NCI-H82 treated with DMSO at 0.1 percent for 48 hours (cell line): ENCODE results near the gene NT5DC1.

Source experiments
- DNase-seq: peaks from one replicate; lab custom pipeline; 2025; ENCODE audit not compliant: unreplicated experiment; lab: John Stamatoyannopoulos, UW

Gene NT5DC1

DNA sequence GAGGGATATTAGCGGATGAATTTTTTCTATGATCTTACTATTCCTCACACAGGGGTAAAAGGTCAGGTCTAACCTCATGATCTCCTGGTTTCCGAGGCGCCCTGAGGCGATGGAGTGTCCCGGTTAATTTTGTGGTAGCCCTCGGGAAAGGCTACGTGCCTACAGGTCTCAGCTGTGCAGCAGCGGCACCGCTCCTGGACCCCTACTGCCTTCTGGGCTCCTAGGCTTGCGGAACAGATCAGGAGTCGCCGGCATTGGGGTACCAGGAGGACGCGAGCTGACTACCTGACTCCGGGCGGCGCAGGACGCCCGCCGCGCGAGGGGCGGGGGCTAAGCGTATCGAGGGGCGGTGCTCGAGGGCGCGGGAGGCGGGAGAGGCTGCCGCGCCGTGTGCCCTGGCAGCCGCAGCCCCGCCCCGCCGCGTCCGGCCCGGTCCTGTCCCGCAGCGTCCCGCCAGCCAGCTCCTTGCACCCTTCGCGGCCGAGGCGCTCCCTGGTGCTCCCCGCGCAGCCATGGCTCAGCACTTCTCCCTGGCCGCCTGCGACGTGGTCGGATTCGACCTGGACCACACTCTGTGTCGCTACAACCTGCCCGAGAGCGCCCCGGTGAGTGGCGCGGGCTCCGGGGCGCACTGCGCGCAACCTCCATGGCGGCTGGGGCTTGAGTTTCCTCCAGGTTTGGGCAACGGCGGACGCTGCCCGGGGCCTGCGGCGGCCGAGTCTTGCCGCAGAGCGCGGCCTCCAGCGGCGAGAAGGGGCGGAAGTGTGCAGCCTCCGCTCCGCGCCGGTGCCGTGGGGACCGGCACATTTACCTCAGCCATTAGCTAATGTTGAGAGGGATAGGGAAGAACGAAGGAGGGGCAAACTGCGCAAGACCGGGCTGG, at the start of gene NT5DC1:
TSS of gene NT5DC1 (plus strand) at position 435 of the 883 bp plus-strand sequence. CDS start at position 513, 78 bp downstream.
- peak; percentile 63 for DNase-seq

DNA sequence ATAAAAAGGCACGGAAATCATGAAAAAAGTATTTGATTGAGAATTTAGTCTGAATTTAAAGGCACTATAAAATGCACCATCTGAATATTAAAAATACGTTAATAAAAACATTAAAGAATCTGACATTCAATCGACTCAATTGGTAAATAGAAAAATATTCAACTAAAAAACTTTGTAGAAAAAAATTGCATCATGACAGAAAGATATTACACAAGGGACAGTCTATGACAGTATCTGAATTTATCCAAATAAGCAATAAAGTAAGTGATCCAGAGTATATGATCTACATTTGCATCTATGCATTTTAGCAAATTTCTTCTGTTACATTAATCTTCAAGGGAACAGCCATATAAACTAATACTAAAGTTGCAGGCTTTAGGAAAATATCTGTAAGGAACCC, 49.4 kb upstream of the NT5DC1 start:
- DNase-seq, result no peak

DNA sequence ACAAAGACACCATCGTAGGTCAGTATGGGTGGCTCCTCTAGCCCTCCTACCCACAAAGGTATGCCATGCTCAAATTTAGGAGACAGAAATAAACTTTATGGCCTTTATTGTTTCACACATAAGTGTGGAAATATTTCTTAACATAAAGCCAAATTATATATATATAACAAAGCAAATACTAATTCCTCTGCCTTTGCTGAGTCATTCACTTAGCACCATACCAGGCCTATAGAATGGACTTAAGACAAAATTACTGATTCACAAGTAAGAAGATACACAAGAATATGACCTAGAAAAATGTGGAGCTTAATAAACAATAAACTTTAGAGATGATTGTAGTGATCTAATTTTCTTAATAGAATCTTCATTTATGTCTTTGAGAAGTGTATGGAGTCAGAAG, 45.1 kb upstream of the NT5DC1 start:
- no peak for DNase-seq

DNA sequence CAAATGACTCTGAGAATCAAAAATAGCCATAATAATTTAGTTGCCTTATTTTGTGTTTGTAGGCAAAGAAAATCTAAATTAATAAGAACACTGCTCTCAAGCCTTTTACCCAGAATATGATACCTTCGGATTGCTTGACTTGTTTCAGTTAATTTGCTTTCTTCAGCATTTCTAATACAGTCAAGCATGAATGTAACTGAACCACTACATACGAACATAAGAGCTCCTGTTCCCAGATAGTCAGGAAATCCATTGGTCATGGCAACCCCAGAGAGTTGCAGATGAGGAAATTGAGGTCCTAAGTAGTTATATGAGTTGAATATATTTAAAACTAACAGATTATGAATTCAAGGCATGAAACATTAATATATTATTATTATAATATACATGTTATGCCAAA, 42.9 kb upstream of the NT5DC1 start:
- no peak for DNase-seq

DNA sequence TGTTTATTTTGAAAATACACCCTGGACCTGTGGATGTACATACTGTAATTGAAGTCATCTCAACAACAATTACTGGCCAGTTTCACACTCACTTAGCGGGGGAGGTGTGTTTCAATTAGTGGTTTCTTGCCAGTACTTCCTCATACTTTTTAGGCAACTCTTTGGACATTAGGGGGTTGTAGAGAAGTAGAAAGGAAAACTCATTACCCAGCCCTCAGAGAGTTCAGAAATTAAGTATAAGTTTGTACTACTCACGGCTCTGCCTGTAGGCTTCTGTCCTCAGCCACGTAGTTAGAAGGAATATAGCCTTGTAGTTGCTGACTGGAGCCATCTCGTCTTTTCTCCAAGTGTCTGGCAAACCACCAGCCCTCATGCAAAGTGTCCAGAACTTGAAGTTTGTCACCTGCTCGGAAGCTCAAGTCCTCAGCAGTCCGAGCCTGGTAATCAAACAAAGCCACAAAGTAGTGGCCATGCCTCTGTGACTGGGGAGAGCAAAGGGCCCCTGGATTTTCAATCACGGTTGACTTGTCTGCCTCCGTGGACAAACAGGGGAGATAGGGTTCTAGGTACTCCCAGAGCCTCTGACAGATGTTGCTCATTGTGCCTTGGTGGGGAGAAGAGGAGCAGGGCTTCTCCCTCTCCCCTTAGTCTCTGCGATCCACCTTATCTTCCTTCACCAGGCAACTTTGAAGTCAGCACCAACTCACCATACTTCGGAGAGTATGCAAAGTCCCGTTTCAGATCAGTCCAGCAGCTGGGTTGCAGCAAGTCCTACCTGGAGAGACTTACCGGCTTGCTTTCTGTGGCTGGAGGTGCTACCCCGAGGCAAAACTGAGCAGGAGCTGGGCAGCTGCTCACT, 40.7 kb upstream of the NT5DC1 start:
- DNase-seq, result no peak

DNA sequence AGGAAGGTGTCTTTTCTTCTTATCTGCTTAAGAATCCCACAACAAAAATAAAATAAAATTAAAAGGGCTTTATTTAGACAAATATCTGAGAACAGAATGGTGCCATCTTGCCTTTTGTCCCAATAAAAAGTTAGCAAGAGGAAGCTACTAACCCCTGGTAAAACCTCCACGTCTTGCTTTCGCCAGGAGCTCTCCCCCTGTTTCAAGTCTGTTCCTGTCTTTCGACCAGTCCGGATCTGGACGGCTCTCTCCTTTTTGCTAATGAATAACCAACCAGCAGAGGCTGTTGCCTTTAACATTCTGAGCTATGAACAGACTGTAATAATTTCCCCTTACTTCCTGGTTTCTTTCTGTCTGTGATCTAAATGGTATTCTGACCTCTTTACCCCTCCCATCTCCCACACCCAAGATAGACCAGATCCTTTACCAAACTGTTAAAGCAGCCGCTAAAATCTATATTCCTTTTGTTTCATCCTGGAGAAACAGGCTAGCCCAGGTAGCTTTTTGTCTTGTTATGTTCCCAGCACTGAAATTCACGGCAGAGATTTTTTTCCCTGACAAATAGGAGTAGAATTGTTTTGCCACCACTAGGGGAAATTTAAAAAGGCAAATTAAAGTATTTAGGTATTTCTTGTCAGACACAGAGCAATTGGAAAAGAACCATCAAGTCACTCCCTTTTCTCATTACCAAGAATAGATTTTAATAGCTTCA, 39.9 kb upstream of the NT5DC1 start, which contains the start of gene FRK:
TSS of gene FRK (minus strand) at position 320 of the 712 bp plus-strand sequence. CDS start 580 bp downstream, outside the sequence.
- no peak for DNase-seq

DNA sequence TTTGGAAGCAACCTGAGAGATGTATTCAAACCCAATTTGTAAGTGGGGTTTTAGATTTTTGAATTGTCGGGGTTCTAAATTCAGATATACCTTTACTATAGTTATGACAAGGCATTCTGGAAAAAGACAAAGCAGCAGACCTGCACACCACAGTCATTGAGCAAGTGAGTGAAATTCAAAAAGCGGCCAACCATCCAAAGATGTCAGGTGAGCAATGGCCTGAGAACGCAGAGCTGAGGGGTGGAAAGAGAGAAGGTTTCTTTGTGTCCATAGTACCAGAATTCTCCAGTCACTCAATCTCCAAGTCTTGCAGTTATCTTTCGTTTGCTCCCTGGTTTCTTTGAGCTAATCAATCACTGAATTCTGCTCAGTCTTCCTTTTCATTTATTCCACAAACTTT, 38.2 kb upstream of the NT5DC1 start:
- DNase-seq, result no peak

DNA sequence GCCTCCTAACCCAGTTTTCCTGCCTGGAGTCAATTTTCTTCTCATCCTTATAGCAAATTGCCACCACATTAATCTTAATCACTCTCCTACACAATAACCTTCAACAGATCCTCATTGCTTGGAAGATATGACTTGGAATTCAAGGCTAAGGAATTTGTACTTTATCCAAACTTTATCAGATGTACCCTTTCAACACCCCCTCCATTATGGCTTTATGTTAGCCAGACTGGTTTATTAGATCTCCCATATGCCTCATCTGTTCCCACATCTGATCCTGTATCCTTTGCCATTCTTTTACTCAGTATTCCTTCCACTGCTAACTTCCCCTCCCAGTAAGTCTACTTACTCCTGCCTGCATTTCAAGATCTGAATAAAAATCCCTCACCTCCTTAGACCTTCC, 36.0 kb upstream of the NT5DC1 start:
- DNase-seq, result no peak

DNA sequence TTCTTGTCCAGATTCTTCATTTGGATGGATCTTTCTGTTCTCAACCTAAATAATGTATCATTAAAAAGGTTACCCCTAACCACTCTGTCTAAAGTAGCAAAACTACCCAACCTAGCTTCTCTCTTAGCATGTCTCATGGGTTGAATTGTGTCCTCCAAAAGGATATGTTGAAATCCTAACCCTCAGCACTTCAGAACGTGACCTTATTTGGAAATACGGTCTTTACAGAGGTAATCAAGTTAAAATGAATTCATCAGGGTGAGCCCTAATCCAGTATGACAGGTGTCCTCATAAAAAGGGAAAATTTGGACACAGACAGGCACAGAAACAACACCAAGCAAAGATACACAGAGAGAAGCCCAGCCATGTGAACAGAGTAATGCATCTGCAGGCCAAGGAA, 33.9 kb upstream of the NT5DC1 start:
- no peak for DNase-seq

DNA sequence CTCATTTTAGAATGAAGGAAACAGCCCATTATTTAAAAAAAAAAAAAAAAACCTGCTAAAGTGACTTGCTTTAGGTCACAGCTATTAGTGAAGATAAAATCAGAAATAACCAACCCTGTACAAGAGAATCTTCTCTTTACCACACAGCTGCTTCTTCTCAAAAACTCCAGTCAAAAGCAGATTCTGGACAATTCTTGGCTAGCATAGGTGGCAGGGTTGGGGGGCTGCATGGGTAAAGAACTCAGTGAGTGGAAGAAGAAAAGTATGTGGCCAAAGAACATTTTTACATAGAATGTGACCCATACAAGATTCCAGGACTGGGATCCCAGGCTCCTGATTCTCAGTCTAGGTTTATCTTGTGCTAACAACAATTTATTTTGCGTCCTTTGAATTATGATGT, 30.6 kb upstream of the NT5DC1 start:
- DNase-seq, result no peak

DNA sequence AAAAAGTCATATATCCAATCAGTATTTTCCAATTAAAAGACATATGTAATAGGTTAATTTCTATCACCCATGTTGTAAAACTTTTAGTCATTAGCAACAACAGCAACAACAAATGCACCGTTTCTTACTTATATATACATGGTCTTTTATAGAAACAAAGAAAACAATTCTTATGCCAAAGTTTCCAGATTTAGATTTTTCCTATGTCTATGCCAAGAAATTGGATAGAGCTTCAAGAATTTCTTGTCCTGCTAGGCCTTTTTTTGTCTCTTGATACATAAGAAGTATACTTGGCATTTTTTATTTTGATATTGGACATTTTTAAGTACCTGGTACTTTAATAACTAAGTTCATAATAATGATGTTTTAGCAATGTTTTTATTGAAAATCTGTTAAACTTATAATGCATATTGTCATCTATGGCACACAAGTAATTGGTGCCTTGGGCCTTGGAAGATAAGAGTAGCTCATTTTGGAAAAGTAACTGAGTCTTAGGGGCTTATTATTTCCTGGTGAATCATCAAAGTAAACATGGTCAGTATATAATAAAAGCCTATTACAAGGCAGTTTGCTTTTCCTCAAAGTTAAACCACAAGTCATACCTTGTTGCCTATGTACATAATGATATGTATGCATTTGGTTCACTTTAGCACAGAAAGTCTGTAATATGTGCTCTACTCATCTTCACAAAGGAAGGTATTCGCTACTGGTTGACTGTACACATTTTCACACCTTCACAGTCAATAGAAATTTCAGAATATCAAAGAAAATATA, 29.9 kb upstream of the NT5DC1 start:
- no peak for DNase-seq

DNA sequence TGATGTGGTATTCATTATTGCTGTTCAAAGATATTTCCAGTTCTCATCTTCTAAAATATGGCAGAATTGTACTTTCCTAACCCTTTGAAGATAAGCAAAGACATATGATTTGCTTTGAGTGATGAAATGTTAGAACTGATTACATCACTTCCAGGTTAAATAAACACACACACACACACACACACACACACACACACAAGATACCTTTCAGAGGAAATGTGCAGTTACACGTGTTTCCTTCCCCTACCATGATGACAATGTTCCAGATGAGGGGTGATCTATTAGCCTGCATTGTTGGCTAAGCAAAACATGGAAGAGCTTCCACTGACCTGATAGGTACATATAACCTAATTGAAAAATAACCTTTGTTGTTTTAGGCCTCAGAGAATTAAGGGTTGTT, 28.3 kb upstream of the NT5DC1 start:
- DNase-seq, result no peak

DNA sequence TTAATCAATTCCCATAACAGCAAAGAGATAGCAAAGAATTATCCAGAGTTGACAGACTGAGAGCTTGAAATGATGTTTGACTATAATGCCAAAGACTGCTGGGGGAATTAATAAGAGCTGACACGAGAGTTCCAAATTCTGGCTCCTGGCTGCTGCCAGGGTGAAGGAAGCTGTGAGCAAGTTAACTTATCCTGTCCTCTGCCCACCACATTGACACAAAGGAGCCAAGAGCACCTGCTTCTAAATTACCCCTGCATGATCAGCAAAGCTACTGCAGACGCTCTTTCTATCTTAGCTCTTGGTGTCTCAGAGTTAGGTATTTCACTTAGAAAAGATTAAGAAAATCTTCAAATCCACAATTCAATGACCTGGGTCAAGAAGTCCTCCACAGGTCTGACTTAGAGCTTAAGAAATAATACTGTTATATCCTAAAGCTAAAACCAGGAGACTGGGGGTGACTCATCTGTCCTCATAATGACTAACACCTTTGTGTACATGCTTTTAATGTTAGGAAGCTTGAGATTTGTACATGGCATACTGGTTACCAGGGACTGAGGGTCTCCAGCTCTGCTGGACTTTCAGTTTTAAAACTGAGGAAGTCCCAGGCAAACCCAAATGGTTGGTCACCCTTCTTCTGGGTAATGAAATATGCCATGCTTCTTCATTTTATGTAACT, 26.8 kb upstream of the NT5DC1 start:
- DNase-seq, result no peak

DNA sequence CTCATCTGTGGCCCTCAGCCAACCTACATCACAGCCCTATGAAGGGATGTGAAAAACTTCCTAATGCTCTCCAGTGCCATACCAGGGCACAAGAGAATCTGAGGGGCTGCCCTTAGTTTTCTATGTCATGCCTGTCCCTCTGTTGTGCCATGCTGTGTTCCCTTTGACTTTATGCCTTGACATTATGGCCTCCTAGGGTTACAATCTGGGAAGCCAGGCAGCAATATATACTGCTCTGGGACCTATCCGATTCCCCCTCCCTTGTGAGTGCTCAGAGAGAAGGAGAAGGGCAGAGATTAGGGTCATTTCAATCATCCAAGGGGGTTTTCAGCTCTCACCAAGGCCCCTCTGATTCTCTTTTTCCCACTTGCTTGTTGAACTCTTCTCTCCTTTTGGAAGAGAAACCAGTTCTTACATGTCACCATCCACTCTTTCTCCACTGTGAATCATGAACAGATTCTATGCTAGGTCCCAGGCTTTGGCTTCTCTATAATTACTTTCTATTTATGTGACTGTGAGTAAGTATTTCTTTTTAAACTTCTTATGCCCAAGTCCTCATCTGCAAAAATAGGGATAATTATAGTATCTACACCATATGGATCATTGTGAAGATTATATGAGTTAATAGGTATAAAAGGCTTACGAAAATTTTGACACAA, 25.8 kb upstream of the NT5DC1 start:
- DNase-seq, result no peak

DNA sequence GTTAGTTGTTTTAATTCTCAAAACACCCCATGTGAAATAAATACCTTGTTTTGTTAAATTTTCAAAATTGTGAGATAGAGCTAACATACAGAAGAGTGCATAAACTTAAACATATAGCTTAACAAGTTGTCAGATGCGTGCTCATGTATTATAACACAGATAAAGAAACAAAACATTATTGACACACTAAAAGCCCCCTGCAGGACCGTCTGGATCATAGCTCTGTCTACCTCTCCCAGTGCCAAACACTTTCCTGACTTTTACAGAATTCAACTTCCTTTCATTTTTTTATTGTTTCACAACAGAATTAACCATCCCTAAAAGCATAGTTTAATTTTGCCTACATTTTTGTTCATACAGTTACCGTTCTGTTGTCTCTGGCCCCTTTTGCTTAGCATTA, 22.1 kb upstream of the NT5DC1 start:
- no peak for DNase-seq

DNA sequence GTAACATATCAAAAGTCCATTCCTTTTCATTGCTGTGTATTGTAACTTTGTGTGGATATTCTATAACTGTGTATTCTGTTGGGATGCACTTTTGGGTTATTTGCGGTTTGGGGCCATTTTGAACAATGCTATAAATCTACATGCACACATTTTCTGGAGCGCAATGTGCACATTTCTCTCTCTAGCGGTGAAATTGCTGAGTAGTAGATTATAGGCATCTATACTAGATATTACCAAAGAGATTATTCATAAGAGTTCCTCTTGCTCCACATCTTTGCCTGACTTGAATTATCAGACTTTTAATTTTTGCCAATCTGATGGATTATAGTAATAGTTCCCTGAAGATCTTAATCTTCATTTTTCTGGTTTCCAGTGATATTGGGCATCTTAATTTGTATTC, 21.7 kb upstream of the NT5DC1 start:
- DNase-seq, result no peak

DNA sequence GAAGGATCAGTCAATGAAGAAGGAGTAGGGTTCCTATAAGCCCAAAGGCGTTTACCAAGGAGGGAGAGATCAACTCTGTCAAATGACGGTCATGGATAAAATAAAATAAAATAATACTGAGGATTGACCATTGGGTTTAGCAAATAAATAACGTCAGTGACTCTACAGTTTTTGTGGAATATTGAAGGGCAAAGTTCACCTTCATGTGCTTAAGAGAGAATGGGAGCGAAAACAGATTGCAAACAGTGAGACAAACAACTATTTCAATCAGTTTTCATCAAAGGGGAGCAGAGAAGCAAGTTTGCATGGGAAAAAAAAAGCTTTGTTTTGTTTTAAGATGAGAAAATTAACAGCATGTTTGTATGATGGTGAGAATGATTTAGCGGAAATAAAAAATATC, 17.6 kb upstream of the NT5DC1 start:
- DNase-seq, result no peak

DNA sequence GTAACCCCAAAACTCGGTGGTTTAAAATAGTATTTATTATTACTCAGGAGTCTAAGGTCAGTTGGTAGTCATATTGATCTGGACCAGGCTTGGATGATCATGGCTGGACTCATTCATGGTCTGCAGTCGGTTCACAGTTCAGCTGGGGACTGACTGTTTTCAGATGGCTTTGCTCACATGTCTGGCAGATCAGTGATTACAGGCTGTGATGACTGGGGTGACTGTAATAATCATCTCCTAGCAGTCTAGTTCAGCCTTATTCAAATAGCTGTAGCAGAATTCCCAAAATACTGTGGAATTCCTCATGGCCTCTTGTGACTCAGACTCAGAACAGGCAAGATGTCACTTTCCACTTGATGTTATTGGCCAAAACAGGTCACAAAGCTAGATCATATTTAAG, 16.4 kb upstream of the NT5DC1 start:
- no peak for DNase-seq

DNA sequence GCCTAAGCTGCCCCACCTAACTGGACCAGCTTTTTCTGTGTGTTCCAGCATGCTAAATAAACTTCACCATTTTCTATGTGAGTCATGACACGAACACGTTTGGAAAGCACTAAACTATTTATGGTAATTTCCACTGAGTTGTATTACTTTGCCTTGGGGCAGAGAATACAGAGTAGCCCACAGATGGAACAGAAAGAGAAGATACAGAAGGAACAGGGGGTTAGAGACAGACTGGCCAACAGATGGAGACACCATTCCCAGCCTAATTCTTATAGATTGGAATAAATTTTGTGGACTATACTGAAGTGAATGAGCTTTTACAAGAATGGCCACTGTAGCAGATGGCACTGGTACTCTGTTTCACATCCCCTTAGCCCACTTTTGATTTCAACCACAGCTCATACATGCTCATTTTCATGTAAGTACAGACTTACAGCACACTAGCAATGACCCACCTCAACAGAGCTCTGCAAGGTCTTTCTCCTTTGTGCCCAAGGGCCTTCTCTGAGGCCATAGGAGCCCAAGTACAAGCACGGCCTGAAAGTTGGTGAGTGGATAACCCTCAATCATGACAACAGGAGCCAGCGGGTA, 13.1 kb upstream of the NT5DC1 start:
- DNase-seq, result no peak
